ENCODE measurements around the gene SMIM24. TPM values are rescaled to one million over a fixed set of nuclear protein-coding genes. Genes with fewer than 3 reads are reported as not detected.

Gene SMIM24
- total RNA-seq, 1 experiment from 2014 or later: not detected

GRCh38 chr19:3519126-3519525, 38.8 kb upstream of the SMIM24 start:
- no peaks in the 10 kb centered on the region for H3K27me3 ChIP-seq
- peaks cover 4% of the 10 kb centered on the region; the same call in 1 of the 2 replicates for H3K36me3 ChIP-seq
- H3K4me3 ChIP-seq: no peak overlapping the region
- no peaks in the 10 kb centered on the region for H3K9me3 ChIP-seq (replicated peaks)
- H3K4me1 ChIP-seq: no peaks in the 10 kb centered on the region
- no peak for DNase-seq
- H3K27ac ChIP-seq: no peak overlapping the region

GRCh38 chr19:3518659-3519058, 38.3 kb upstream of the SMIM24 start:
- Histone ChIP-seq H3K4me3 (no peak overlapping the region), H3K27ac (no peak overlapping the region), H3K4me1 (no peaks in the 10 kb centered on the region), H3K36me3 (peaks cover 1% of the 10 kb centered on the region; the same call in 1 of the 2 replicates), H3K9me3 (replicated peaks) (no peaks in the 10 kb centered on the region), H3K27me3 (no peaks in the 10 kb centered on the region)
- DNase-seq: no peak

GRCh38 chr19:3518255-3518654, 37.9 kb upstream of the SMIM24 start:
- no peak for DNase-seq
- Histone ChIP-seq H3K27me3 (no peaks in the 10 kb centered on the region), H3K4me3 (no peak overlapping the region), H3K4me1 (no peaks in the 10 kb centered on the region), H3K9me3 (replicated peaks) (no peaks in the 10 kb centered on the region), H3K27ac (no peak overlapping the region), H3K36me3 (no peaks in the 10 kb centered on the region; the same call in 1 of the 2 replicates)

GRCh38 chr19:3517638-3518037, 37.3 kb upstream of the SMIM24 start:
- no peak for DNase-seq

GRCh38 chr19:3516675-3517207, 36.4 kb upstream of the SMIM24 start:
- no peak for DNase-seq
- no peaks in the 10 kb centered on the region; the same call in 1 of the 2 replicates for H3K36me3 ChIP-seq
- H3K27ac ChIP-seq: no peak overlapping the region
- H3K4me1 ChIP-seq: no peaks in the 10 kb centered on the region
- H3K9me3 ChIP-seq (replicated peaks): no peaks in the 10 kb centered on the region
- no peak overlapping the region for H3K4me3 ChIP-seq
- H3K27me3 ChIP-seq: no peaks in the 10 kb centered on the region

More at GRCh38 chr19:3517638-3518037, 37.3 kb upstream of the SMIM24 start:
- no peaks in the 10 kb centered on the region for H3K9me3 ChIP-seq (replicated peaks)
- H3K36me3 ChIP-seq: no peaks in the 10 kb centered on the region; the same call in 1 of the 2 replicates
- no peaks in the 10 kb centered on the region for H3K27me3 ChIP-seq
- no peaks in the 10 kb centered on the region for H3K4me1 ChIP-seq
- no peak overlapping the region for H3K27ac ChIP-seq
- H3K4me3 ChIP-seq: no peak overlapping the region

- Histone ChIP-seq H3K27me3 (no peaks in the 10 kb centered on the region), H3K4me1 (no peaks in the 10 kb centered on the region), H3K9me3 (replicated peaks) (no peaks in the 10 kb centered on the region), H3K4me3 (no peak overlapping the region), H3K27ac (no peak overlapping the region), H3K36me3 (no peaks in the 10 kb centered on the region; the same call in 1 of the 2 replicates)
- DNase-seq: no peak
Measured at GRCh38 chr19:3515891-3516422, 35.6 kb upstream of the SMIM24 start.

GRCh38 chr19:3514930-3515329, 34.6 kb upstream of the SMIM24 start:
- H3K4me3 ChIP-seq: no peak overlapping the region
- H3K27ac ChIP-seq: no peak overlapping the region
- no peaks in the 10 kb centered on the region for H3K27me3 ChIP-seq
- H3K36me3 ChIP-seq: peaks cover 5% of the 10 kb centered on the region
- no peak for DNase-seq
- H3K9me3 ChIP-seq (replicated peaks): no peaks in the 10 kb centered on the region
- no peaks in the 10 kb centered on the region for H3K4me1 ChIP-seq

- H3K27ac ChIP-seq: no peak overlapping the region
- peaks cover 5% of the 10 kb centered on the region for H3K36me3 ChIP-seq
- no peak for DNase-seq
- H3K4me3 ChIP-seq: no peak overlapping the region
- H3K9me3 ChIP-seq (replicated peaks): no peaks in the 10 kb centered on the region
- no peaks in the 10 kb centered on the region for H3K4me1 ChIP-seq
- no peaks in the 10 kb centered on the region for H3K27me3 ChIP-seq
Measured at GRCh38 chr19:3513229-3514140, 33.2 kb upstream of the SMIM24 start.

GRCh38 chr19:3512562-3513228, 32.4 kb upstream of the SMIM24 start:
- H3K9me3 ChIP-seq (replicated peaks): no peaks in the 10 kb centered on the region
- DNase-seq: no peak
- no peak overlapping the region for H3K27ac ChIP-seq
- no peaks in the 10 kb centered on the region for H3K27me3 ChIP-seq
- no peaks in the 10 kb centered on the region for H3K4me1 ChIP-seq
- peaks cover 5% of the 10 kb centered on the region for H3K36me3 ChIP-seq
- H3K4me3 ChIP-seq: no peak overlapping the region

- peaks cover 5% of the 10 kb centered on the region for H3K36me3 ChIP-seq
- H3K9me3 ChIP-seq (replicated peaks): no peaks in the 10 kb centered on the region
- DNase-seq: no peak
- no peak overlapping the region for H3K4me3 ChIP-seq
- no peaks in the 10 kb centered on the region for H3K27me3 ChIP-seq
- no peaks in the 10 kb centered on the region for H3K4me1 ChIP-seq
- H3K27ac ChIP-seq: no peak overlapping the region
Measured at GRCh38 chr19:3511506-3512251, 31.4 kb upstream of the SMIM24 start.

GRCh38 chr19:3510727-3511126, 30.4 kb upstream of the SMIM24 start:
- H3K36me3 ChIP-seq: peaks cover 5% of the 10 kb centered on the region
- no peak for DNase-seq
- H3K9me3 ChIP-seq (replicated peaks): no peaks in the 10 kb centered on the region
- H3K4me1 ChIP-seq: no peaks in the 10 kb centered on the region
- H3K4me3 ChIP-seq: no peak overlapping the region
- H3K27me3 ChIP-seq: no peaks in the 10 kb centered on the region
- H3K27ac ChIP-seq: no peak overlapping the region

GRCh38 chr19:3509566-3509989, 29.3 kb upstream of the SMIM24 start:
- Histone ChIP-seq H3K27ac (no peak overlapping the region), H3K27me3 (no peaks in the 10 kb centered on the region), H3K4me1 (no peaks in the 10 kb centered on the region), H3K4me3 (no peak overlapping the region), H3K36me3 (peaks cover 5% of the 10 kb centered on the region), H3K9me3 (replicated peaks) (no peaks in the 10 kb centered on the region)
- DNase-seq: no peak

- Histone ChIP-seq H3K4me3 (no peak overlapping the region), H3K36me3 (peaks cover 5% of the 10 kb centered on the region), H3K4me1 (no peaks in the 10 kb centered on the region), H3K27ac (no peak overlapping the region), H3K9me3 (replicated peaks) (no peaks in the 10 kb centered on the region), H3K27me3 (no peaks in the 10 kb centered on the region)
- no peak for DNase-seq
Measured at GRCh38 chr19:3508771-3509535, 28.6 kb upstream of the SMIM24 start.
